ENCODE results near the gene ETV6.
"Not testable (repeated sequence)": the region's sequence is repeated elsewhere in the genome, so short reads cannot be mapped to it uniquely, and the experiment has no call there.

Gene ETV6

DNA sequence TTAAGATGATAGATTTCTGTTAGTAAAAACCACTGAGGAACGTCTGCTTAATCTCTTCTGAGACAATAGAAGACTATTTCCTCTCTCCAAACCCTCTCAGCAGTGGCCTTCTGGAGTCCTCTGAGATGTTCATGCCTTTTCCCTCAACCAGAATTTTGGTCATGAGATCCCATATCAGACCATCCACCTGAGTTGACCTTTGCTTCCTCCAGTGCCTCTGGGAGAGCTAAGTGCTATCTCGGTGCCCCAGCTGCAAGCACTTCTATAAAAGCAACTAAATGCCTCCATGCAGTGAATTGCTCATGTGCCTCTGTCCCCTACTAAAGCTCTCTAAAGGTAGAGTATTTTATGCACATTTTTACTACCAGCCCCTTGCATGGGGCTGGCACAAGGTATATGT is 248.4 kb downstream of the ETV6 start:
- DNase-seq: no peak

GRCh38 chr12:11901701-11902524 is 252.4 kb downstream of the ETV6 start:
- DNase-seq: no peak

DNA sequence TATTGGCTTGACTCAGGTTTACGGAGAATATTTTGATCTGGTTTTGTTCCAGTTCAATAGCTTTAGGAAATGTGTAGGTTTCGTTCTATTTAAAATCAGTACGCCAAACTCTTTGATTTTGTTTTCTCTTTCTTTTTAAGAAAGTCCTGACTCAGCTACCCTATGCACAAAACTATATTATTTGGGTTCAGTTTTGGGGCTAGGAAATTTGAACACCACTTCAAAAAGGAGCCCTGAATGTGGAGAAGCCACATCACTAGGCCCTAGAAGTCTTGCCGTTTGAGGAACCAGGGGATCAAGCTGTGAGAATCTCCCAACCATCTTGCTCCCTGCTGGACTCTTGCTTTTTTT is 253.0 kb downstream of the ETV6 start:
- DNase-seq: no peak

- DNase-seq: peak; percentile 77
Measured at GRCh38 chr12:11904124-11904523, 254.7 kb downstream of the ETV6 start.

DNA sequence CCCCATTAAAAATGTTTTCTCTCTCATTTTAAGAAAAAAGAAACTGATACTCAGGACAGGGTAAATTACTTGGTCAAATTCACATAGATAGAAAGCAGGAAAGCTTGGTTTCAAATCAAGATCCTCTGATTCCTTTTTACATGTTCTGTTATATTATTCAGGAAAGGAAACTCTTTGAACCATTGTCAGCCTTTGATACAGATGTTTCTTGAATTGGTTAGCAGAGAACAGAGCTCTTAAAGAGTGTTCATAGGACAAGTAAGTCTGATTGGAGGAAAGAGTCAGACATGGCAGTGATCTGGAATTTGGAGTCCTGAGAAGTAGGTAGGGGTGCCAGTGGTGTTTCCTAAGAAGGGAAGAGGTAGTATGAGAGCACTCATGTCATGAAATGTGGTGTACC is 256.1 kb downstream of the ETV6 start:
- no peak for DNase-seq

DNA sequence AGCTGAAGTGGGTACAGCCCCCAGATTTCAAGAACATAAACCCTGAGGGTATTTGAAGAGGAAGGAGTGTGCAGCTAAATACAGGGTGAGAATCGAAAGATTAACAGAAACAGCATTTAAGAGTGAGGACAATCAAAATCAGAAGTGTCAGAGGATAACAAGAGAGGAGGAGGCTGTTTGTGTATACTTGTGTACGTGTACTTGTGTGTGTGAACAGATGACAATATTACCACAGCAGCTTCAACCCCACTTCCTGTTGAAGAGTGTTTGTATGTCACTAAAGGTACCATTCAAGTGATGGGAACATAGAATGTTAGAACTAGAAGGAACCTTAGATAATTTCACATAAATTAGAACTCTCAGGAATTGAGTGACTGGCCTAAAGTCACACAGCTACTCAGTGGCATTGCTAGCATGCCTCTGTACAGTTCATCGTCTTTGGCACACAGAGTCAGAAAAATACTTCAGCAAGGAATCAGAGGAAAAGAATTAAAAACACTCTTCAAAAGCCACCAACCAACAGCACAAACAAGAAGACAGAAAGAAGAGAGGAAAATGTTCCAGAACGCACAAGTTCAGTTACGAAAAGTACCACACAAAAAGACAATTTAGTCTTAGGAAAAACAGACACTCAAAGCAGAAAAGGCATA is 256.9 kb downstream of the ETV6 start:
- no peak for DNase-seq

- no peak for DNase-seq
Measured at GRCh38 chr12:11907625-11908024, 258.2 kb downstream of the ETV6 start.

DNA sequence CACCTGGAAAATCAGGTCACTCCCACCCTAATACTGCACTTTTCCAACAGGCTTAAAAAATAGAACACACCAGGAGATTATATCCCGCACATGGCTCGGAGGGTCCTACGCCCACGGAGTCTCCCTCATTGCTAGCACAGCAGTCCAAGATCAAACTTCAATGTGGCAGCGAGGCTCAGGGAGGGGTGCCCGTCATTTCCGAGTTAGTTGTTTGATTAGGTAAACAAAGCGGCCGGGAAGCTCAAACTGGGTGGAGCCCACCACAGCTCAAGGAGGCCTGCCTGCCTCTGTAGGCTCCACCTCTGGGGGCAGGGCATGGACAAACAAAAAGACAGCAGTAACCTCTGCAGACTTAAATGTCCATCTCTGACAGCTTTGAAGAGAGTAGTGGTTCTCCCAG is 259.9 kb downstream of the ETV6 start:
- not testable (repeated sequence) for DNase-seq

- DNase-seq: no peak
Measured at GRCh38 chr12:11916113-11916512, 266.6 kb downstream of the ETV6 start.

DNA sequence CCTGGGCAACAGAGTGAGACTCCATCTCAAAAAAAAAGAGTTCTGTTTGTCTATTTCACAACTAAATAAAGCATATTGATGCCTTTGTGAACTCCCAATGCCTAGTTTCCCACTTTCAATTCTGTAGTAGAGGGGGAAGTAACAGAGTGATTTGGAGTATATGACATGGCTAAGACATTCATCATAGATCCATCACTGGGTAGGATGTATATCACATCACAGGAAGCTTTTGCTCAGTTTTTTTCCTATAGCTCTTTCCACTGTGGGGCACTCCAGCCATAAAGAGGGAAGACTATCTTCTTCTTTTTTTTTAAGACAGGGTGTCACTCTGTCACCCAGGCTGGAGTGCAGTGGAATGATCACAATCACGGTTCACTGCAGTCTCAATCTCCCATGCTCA is 267.3 kb downstream of the ETV6 start:
- DNase-seq: no peak

GRCh38 chr12:11917501-11917900 is 268.0 kb downstream of the ETV6 start:
- DNase-seq: no peak

- no peak for DNase-seq
Measured at GRCh38 chr12:11920231-11920630, 270.8 kb downstream of the ETV6 start.

- no peak for DNase-seq
Measured at GRCh38 chr12:11922361-11922760, 272.9 kb downstream of the ETV6 start.

- no peak for DNase-seq
Measured at GRCh38 chr12:11923067-11923466, 273.6 kb downstream of the ETV6 start.

- no peak for DNase-seq
Measured at GRCh38 chr12:11927286-11927935, 277.9 kb downstream of the ETV6 start.

GRCh38 chr12:11929714-11930113 is 280.2 kb downstream of the ETV6 start:
- no peak for DNase-seq

- no peak for DNase-seq
Measured at GRCh38 chr12:11939223-11939622, 289.7 kb downstream of the ETV6 start.

- DNase-seq: no peak
Measured at GRCh38 chr12:11941606-11942337, 292.3 kb downstream of the ETV6 start.

DNA sequence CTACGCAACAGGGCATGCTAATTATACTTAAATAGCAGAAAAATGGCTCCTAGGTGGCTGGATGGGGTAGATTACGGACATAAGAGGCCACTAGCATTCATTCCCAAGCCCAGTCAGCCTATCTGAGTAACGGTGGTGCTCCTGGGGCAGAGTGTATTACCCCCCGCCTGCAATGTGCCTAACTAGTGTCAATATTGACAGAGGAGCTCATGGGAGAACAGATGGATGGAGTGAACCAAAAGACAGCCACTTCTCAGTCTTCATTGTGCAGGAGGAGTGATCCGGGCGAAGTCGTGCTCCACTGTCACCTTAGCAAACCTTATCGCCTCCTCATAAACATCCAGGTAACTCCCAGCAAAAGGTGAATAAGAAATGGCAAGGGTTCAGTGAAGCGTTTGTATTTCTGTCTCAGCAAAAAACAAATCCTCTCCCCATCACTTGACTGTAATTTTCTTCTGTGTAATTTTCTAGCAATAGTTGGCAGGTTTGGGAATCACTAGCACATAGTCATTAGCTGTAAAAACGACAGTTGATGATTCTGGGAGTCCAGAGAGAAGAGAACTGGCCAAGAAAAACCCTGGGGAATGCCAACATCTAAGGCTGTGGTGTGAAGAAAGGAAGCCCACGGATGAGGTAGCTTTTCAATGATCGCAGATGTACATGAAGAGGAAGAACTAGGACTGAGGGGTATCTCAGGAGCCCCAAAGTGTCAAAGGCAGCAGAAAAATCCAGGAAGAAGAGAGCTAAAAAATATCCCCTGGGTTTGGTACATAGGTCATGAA is 294.6 kb downstream of the ETV6 start:
- DNase-seq: no peak
